ENCODE results near the gene CCDC93. TPM values are rescaled to one million over a fixed set of nuclear protein-coding genes. Genes with fewer than 3 reads are reported as not detected.
"Not testable (repeated sequence)": the region's sequence is repeated elsewhere in the genome, so short reads cannot be mapped to it uniquely, and the experiment has no call there.

The CCDC93 gene
- total RNA-seq, 1 donor: 10.2 TPM

DNA sequence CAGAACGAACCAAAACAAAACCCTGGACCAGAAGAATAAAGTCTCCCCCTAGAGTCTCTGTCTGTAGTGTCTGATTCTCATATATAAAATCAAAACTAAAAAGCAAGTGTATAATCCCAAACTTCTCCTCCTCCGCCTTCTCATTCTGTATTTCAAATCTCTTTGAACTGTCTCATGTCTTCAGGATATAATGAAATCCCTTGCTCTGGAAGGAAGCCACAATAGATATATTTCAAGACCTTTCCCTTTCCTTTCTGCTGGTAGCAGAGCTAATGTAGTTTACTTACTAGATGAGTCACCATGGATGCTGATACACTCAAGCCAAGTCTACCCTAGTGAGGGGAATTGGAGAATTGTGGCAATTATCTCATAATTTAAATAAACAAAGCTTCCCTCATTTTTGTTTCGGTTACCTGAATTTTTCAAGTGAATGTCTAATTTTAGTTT lies 33.5 kb upstream of the CCDC93 start:
- DNase-seq (ENCODE audit: low read depth in 2 of 3, low spot score in 2 of 3): no peak

DNA sequence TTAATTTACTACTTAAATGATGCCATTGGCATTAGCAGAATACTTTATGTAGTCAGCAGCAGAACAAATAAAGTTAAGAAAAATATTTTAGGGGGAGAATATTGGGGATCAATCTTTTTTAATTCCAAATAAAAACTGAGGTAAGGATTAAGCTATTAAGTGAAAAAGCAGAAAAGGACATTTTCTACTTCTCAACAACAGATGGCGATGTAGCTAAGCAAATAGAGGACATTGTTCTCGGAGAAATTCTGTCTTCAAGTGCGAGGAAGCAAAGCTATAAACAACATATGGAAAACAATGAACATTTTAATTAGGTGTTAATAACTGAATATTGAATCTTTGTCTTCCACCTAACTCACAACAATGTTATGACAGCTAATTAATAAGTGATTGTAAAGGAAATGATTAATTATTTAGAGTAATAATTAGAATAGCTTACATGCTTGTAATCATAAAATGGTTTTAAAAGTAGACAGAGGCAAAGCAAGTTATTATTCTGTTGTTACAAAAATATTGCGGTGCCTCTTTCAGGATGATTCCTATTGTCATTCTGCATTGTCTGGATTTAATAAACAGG lies 32.9 kb upstream of the CCDC93 start:
- DNase-seq (ENCODE audit: low read depth in 2 of 3, low spot score in 2 of 3): peak in 2 of 3 donors; percentile 1 to 63

DNA sequence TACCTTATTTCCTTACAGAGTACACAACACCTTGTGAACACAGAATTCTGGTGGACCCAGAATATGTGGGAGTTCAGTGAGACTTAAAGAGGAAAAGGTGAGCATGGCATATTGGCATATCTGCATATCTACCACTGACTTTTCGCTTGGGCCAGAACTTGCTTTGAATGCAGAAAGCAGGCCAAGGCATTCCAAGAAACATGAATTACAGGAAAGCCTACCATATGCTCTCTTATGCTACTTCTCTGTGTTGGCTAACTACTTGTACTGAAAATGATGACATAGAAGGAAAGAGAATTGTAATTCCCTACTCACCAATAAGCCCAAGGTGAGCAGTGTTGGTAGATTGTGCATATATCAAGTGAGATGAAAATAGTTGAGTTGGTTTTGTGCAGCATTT lies 31.4 kb upstream of the CCDC93 start:
- DNase-seq (ENCODE audit: low read depth in 2 of 3, low spot score in 2 of 3): no peak

DNA sequence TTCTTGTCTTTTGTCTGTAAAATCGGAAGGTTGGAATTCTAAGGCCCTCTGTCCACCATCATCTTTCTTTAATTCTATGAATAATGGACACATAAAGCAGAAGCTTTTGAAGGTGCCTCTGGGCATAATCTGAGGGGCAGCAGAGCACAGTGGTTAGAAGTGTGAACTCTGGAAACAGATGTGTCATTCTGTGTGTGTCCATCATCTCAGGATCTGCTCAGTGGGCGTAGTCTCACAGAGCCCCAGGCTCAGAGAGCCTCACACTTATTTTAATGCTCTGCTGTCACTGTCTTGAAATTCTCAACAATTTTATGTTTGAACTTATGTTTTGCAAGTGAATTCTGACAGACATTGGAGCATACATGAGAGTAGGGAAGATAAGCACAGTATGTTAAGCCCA lies 31.0 kb upstream of the CCDC93 start:
- DNase-seq (ENCODE audit: low read depth in 2 of 3, low spot score in 2 of 3): no peak

DNA sequence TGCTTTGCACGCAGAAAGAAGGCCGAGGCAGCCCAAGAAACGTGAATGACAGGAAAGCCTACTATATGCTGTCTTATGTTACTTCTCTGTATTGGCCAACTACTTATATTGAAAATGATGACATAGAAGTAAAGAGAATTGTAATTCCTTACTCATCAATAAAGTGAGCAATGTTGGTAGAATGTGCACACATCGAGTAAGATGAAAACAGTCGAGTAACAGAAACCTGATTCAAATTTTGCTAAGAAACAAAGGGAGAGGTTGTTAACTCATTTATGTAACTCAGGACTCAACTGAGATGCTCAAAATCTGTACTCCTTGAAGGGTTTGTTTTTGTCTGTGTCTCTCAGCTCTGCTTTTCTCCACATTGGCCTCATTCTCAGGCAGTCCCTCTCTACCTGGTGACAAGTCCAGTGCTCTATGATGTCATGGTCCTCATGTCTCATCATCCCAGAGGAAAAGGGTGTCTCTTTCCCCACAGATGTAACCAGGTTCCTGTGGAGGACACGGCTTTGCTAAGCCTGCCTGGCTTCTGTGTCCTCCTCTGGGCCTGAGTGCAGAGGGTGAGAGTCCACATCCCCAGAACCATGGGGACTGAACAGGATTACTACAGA lies 30.3 kb upstream of the CCDC93 start:
- DNase-seq (ENCODE audit: low read depth in 2 of 3, low spot score in 2 of 3): no peak

DNA sequence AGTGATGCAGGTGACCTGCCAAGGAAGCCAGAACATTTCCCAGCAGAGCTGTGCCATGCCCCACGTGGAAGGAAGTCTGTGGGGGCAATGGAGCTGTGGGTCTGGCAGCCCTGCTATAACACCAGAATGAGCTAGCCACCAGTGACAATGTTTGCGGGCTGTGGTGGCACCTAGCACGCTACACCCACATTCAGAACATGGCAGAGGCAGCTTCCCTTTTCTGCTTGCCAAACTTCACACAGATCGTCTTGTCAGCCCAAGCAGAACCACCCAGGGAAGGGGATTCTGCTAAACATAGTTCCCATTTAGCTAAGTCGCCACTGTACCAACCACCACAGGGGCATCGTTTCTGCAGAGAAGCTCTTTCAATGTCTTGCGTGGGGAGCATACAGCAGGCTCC lies 27.0 kb upstream of the CCDC93 start:
- peak in 1 of 3 donors; percentile 54 for DNase-seq (ENCODE audit: low read depth in 2 of 3, low spot score in 2 of 3)

DNA sequence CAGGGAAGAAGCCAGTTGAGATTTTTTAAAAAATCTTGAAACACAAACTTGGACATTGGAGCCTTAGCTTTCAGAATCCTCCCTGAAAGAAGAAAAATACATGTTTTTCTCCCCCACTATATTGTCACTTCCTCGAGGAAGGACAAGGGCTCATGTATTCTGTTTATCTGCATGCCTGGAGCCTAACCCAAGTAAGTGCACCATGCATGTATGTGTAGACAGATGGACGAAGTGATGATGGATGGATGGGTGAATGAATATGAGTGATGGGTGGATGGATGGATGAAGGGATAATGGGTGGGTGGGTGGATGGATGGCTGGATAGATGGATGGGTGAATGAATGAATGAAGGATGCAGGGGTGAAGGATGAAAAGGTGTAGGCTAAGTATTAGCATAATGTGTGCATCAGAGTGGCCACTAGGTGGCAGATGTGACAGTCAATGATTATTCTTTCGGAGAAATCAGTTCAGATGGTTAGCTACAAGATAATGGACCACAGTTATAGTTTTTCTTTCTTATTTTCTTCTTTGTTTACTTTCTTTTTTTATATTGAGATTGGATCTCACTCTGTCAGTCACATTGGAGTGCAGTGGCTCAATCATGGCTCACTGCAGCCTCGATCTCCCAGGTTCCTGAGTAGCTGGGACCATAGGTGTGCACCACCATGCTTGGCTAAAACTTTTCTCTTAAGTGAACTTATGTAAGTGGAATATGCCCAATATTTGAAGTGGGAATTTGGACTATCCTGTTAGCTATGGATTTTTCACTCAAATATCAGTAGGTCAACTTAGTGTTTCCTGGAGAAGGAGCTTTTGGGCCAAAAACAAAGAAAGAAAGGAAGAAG lies 18.5 kb upstream of the CCDC93 start:
- peak in 1 of 3 donors; percentile 59 for DNase-seq (ENCODE audit: low read depth in 2 of 3, low spot score in 2 of 3)

DNA sequence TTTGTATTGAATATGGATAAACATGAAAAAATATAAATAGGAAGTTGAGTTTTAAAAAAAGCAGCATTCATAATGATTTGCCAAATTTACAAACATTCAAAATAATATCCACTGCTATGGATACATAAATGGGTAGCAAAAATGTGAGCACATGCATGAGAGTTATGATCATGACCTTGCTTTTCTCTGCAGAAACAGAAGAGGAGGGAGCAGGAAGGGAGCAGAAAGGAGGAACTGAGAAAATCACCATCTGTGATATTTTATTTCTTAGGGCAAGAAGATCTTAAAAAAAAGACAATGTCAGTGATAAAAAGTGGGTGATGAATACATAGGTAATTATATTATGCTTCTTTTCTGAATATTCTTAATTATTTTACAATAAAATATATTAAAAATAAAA lies 17.7 kb upstream of the CCDC93 start:
- DNase-seq (ENCODE audit: low read depth in 2 of 3, low spot score in 2 of 3): no peak

DNA sequence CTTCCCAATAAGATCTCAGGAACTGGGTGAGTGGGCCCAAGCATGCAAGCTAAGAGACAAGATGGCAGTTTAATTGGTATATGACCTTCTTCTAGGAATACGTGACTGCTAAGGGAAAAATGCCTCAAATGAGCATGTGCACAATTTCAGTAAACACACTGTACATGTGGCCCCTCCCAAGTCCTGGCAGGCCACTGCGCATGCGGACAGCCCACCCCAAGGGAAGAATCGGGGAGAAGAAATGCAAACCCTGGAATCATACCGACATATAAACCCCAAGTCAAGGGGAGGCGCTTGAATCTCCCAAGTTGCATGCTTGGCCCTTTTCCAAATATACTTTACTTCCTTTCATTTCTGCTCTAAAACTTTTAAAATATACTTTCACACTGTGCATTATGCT lies 15.2 kb upstream of the CCDC93 start:
- no peak for DNase-seq (ENCODE audit: low read depth in 2 of 3, low spot score in 2 of 3)

DNA sequence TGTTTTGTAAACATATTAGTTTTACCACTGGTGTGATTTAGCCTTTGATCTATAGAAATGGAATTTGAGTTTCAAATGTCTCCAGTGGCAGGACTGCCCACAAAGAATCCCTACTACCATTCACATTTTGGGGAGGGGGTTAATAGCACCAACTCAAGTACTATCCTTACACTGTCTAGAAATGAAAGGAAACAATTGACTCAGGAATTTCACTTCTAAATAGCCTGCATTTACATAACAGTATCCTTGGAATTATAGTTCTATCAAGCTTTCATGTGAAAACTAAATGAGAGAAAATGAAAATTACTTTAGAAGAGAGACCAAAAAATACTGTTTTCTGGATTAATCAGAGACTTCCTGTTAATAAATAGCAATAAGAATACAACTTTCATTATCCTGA lies 7.5 kb upstream of the CCDC93 start:
- DNase-seq (ENCODE audit: low read depth in 2 of 3, low spot score in 2 of 3): no peak

DNA sequence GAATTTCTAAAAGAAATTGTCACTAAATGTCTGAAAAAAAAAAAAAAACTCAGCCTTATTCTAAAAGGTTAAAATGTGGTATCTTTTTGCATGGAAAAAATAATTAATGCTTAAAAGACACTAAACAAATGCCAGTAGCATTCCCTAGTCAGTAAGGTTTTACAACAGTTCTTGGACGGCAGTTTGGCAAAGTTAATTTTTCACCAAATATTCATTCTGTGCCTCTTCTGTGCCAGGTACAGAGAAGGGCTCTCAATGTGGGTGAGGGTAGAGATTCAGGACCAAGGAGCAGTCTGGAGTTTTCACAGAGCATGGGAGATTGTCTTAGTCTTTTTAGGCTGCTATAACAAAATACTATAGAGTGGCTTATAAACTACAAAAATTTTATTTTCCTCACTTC lies 6.0 kb upstream of the CCDC93 start:
- DNase-seq (ENCODE audit: low read depth in 2 of 3, low spot score in 2 of 3): no peak

DNA sequence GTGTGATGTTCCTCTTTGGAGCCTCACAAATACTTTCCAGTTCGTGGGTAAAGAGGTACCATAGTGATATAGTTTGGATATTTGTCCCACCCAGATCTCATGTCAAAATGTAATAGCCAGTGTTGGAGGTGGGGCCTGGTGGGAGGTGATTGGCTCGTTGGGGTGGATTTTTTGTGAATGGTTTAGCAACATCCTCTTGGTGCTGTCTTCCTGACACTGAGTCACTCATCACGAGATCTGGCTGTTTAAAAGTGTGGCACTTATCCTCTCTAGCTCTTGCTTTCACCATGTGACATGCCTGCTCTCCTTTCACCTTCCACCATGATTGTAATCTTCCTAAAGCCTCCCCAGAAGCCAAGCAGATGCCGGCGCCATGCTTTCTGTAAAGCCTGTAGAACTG lies 3.0 kb upstream of the CCDC93 start:
- DNase-seq (ENCODE audit: low read depth in 2 of 3, low spot score in 2 of 3): peak in 1 of 3 donors; percentile 8

DNA sequence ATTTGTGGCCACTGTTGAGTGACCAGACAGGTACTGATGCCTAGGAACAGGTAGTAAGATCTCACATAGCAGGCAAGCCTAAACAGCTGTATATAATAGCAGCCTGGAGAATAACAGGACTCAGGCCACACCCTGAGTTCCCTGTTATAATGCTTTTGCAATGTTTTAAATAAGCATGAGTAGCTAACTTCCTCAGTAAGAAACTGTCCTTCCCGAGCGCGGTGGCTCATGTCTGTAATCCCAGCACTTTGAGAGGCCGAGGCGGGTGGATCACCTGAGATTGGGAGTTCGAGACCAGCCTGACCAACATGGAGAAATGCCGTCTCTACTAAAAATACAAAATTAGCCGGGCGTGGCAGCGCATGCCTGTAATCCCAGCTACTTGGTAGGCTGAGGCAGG lies 1.9 kb upstream of the CCDC93 start:
- not testable (repeated sequence) for DNase-seq (ENCODE audit: low read depth in 2 of 3, low spot score in 2 of 3)

DNA sequence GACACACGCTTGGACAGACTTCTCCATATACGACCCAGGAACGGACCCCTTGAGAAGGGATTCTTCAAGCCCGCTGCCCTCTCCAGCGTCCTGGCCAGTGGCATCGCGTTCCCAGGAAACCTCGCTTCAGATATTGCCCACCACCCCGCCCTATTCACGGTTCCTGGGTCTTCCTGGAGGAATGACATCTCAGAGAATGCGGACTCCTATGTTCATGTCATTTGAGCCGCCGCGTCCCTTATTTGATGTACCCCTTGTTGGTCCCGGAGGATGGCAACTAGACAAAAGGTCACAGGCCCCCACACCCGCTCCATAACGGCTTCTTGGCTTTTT lies 588 bp upstream of the CCDC93 start:
- DNase-seq (ENCODE audit: low read depth in 2 of 3, low spot score in 2 of 3): peak in 1 of 3 donors; percentile 3

DNA sequence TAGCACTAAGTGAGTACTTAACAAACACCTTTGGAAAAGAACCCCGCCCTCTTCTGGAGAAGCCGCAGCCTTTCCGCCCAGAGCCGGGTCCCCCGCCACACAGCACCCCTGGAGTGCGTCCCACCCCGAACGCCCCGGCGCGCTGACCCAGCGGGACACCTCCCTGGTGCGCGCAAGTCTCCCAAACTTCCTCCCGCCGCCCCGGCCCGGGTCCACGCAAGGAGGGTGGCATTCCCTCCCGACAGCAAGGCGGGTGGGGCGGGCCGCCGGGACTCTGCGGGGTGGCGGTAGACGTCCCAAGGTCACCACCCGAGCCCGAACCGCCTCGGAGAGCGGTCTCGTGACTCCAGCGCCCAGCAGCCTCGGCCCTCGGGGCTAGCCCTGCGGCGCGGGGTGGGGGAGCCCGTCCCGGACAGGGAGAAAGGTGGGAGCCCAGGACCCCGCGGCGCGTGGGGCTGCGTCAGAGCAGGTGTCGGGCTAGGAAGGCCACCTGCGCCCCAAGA lies 598 bp downstream of the CCDC93 start:
- peak in 2 of 3 donors; percentile 6 to 16 for DNase-seq (ENCODE audit: low read depth in 2 of 3, low spot score in 2 of 3)

DNA sequence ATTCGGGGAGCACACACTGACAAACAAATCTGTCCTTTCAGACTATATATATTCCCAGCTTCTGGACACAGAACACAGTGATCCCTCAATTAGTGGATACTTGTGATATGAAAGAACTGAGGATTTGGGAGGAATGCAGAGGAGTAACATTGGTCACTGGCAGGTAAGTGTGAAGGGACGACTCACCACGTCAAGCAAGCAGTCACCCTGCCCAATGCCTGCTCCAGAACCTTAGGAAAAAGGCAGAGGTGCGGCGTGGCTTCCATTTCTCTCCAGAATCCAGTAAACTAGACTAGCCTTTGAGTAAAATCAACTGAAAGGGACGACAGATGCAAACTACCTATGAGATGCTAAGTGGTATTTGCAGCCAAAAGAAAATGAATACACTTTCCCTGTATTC lies 1.1 kb downstream of the CCDC93 start:
- DNase-seq (ENCODE audit: low read depth in 2 of 3, low spot score in 2 of 3): no peak

DNA sequence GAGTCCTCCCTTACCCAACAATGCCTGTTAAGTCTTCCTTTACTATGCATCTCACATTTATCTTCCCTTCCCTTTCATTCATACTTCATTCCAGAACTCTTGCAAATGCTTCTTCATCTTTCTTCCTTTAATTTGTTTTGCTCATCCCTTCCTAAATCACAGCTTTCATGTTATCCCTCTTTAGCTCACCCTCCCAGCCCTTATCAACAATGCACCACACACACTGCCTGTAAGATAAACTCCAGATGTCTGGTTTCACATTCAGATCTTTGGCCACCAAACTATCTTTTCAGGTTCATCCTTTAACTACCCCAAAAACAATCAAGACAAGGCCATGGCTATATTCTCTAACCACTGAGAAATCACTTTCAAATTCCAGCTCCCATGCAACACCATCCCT lies 3.4 kb downstream of the CCDC93 start:
- no peak for DNase-seq (ENCODE audit: low read depth in 2 of 3, low spot score in 2 of 3)

DNA sequence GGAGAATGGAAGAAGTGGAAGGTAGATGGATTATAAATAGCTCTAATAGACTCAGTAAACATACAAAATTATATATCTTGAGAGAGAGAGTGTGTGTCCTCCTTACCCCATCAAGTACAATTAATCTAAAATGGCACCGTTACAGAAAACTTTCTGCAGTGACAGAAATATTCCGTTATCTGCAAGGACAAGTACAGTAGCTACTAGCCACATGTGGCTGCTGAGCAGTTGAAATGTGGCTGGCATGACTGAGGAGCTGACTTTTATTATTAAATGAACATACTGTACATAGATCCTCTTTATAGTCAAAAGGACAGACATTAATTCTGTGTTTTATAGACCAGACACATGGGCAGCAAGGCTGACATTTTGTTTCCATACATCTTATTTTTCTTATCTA lies 7.0 kb downstream of the CCDC93 start:
- DNase-seq (ENCODE audit: low read depth in 2 of 3, low spot score in 2 of 3): no peak

DNA sequence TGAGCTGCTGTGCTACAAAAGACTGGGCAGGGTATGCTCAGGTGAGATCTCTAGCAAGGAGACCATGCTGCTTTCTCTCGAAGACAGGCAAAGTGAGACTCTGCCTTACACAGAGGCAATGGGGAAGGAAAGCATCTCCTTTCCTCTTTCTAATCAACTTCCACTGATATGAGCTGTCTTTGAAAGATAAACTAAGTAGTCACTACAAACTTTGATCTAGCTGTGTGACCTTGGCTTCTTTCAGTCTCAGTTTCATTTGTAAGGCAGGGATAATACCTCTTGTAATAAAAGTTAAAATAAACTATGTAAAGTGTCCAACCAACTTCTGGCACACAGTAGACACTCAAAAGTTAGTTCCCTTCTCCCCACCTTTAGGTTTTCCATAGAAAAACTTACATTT lies 7.5 kb downstream of the CCDC93 start:
- DNase-seq (ENCODE audit: low read depth in 2 of 3, low spot score in 2 of 3): no peak

DNA sequence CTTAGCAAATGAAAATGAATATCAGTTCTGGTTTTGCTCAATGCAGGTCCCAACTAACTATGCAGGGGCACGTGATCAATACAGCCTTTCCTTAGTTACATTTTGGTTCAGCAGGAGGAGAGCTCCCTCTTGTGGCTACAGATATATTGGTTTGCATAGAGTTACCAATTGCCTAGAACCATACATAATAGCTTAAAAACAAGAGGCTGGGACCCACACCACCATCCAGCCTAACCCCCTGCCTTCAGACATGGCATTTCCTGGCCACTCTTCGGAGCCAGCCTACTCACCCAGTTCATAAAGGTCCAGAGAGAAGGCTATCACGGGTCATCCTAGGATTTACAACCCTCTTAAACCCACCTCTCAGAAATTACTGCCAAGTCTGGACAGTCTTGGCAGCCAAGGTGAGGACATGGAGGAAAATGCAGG lies 10.5 kb downstream of the CCDC93 start:
- DNase-seq (ENCODE audit: low read depth in 2 of 3, low spot score in 2 of 3): peak; percentile 50 to 86 (median 77)

DNA sequence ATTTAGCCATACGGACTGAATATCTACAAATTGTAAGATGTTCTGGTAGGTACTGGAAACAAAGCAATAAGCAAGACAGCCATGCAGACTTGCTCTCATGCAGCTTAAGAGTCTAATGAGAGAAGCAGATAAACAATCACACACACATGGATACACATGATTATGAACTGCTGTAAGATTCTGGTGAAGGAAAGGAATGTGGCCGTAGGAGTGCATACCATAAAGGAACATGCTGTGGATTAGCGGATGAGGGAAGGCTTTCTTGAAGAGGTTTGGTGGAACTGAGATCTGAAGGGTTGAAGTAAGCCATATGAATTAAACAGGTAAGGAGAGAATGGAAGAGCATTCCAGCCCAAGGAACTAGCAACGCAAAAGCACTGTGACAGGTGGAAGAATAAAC lies 13.8 kb downstream of the CCDC93 start:
- DNase-seq (ENCODE audit: low read depth in 2 of 3, low spot score in 2 of 3): no peak

Data from hematopoietic multipotent progenitor cell (in vitro differentiated cells).